GM21825 (cell line): ENCODE results near the gene A2ML1.
"Not testable (repeated sequence)": the region's sequence is repeated elsewhere in the genome, so short reads cannot be mapped to it uniquely, and the experiment has no call there.

Experiments
- ATAC-seq: cut with Tn5 transposase; IDR thresholded peaks from one replicate; pipeline ENCODE4 v1.9.1; 2021; ENCODE audit warnings: mild to moderate bottlenecking, moderate library complexity; ENCODE audit not compliant: unreplicated experiment

A2ML1 gene

GRCh38 chr12:8816448-8817050 lies 5.9 kb upstream of the A2ML1 start:
- ATAC-seq = no peak

GRCh38 chr12:8817856-8818255 lies 4.6 kb upstream of the A2ML1 start:
- ATAC-seq = no peak

GRCh38 chr12:8818526-8818925 lies 3.9 kb upstream of the A2ML1 start:
- ATAC-seq = no peak

- no peak for ATAC-seq
These were observed 2.8 kb upstream of the A2ML1 start for GRCh38 chr12:8819666-8819980.

- not testable (repeated sequence) for ATAC-seq
These were observed 1.6 kb upstream of the A2ML1 start for GRCh38 chr12:8820676-8821407.

GRCh38 chr12:8821591-8821990 lies 830 bp upstream of the A2ML1 start:
- ATAC-seq = no peak

GRCh38 chr12:8823565-8824300 lies 1.3 kb downstream of the A2ML1 start:
- no peak for ATAC-seq

GRCh38 chr12:8827551-8828256 lies 5.3 kb downstream of the A2ML1 start:
- no peak for ATAC-seq

GRCh38 chr12:8828257-8829124 lies 6.1 kb downstream of the A2ML1 start:
- no peak for ATAC-seq

- ATAC-seq = no peak
These were observed 6.7 kb downstream of the A2ML1 start for GRCh38 chr12:8829125-8829518.

GRCh38 chr12:8829621-8830020 lies 7.2 kb downstream of the A2ML1 start:
- ATAC-seq = no peak

GRCh38 chr12:8831116-8831515 lies 8.7 kb downstream of the A2ML1 start:
- no peak for ATAC-seq

- ATAC-seq = no peak
These were observed 10.1 kb downstream of the A2ML1 start for GRCh38 chr12:8832500-8832899.

GRCh38 chr12:8834230-8834629 lies 11.8 kb downstream of the A2ML1 start:
- no peak for ATAC-seq

GRCh38 chr12:8837291-8837690 lies 14.9 kb downstream of the A2ML1 start:
- no peak for ATAC-seq

- ATAC-seq = no peak
These were observed 17.9 kb downstream of the A2ML1 start for GRCh38 chr12:8840321-8840720.

- no peak for ATAC-seq
These were observed 18.7 kb downstream of the A2ML1 start for GRCh38 chr12:8840938-8841633.

- ATAC-seq = no peak
These were observed 19.4 kb downstream of the A2ML1 start for GRCh38 chr12:8841778-8842177.

GRCh38 chr12:8844665-8845064 lies 22.2 kb downstream of the A2ML1 start:
- no peak for ATAC-seq

GRCh38 chr12:8846305-8846704 lies 23.9 kb downstream of the A2ML1 start:
- no peak for ATAC-seq
